ENCODE data around the gene TOMT.

- TF ChIP-seq CTCF (IDR thresholded peaks at IDR 0.05) (no peak), EZH2 (IDR thresholded peaks at IDR 0.05; ENCODE audit: borderline replicate concordance, insufficient read depth, low read depth, low read length, poor library complexity, severe bottlenecking) (no peak)
These were observed 7.0 kb upstream of the TOMT start for GRCh38 chr11:72098741-72099140.
